GM12873 (cell line): ENCODE measurements around the gene MEFV.

Experiments used
- CTCF ChIP-seq: IDR thresholded peaks from 2 replicates; pipeline ENCODE4 v1.5.1; 2012; ENCODE audit warnings: low read depth, mild to moderate bottlenecking, moderate library complexity, low read length, control low read depth; ENCODE audit not compliant: insufficient read depth; ENCODE audit errors: missing control alignments

The MEFV gene

GRCh38 chr16:3259836-3260235 is 3.4 kb upstream of the MEFV start:
- no peak for TF ChIP-seq CTCF

GRCh38 chr16:3256866-3257465 is 533 bp upstream of the MEFV start:
- no peak for TF ChIP-seq CTCF

- no peak for TF ChIP-seq CTCF
These were observed 2.1 kb downstream of the MEFV start for GRCh38 chr16:3254309-3254708.

GRCh38 chr16:3252967-3253366 is 3.5 kb downstream of the MEFV start:
- TF ChIP-seq CTCF = no peak

GRCh38 chr16:3249451-3249850 is 7.0 kb downstream of the MEFV start:
- TF ChIP-seq CTCF = no peak

- no peak for TF ChIP-seq CTCF
These were observed 7.4 kb downstream of the MEFV start for GRCh38 chr16:3249020-3249419.

- no peak for TF ChIP-seq CTCF
These were observed 7.8 kb downstream of the MEFV start for GRCh38 chr16:3248596-3248995.

- TF ChIP-seq CTCF = no peak
These were observed 9.6 kb downstream of the MEFV start for GRCh38 chr16:3246876-3247275.
